ENCODE results near the gene TNNC2. TPM values are rescaled to one million over a fixed set of nuclear protein-coding genes. Genes with fewer than 3 reads are reported as not detected.

Gene TNNC2
- total and polyA plus RNA-seq, 2 of the 8 experiments (the other 6 are each of a cell fraction or from before 2014, with no cell fraction given) = 5.7 to 7.6 TPM

GRCh38 chr20:45810191-45810970 lies 16.7 kb downstream of the TNNC2 start:
- Histone ChIP-seq H4K8ac (ENCODE audit: extremely low read depth, insufficient read depth, low read length) (no peak overlapping the region), H4K5ac (ENCODE audit: insufficient read length, low read depth, low read length) (no peak overlapping the region), H2BK20ac (ENCODE audit: low read length) (no peak overlapping the region), H3K18ac (ENCODE audit: extremely low read depth, low read length) (no peak overlapping the region), H3K23me2 (ENCODE audit: low read depth, low read length) (peaks cover 9% of the 10 kb centered on the region; the same call in 1 of the 2 replicates), H3K14ac (ENCODE audit: insufficient read length) (no peak overlapping the region), H2BK15ac (ENCODE audit: low read length) (no peak overlapping the region), H3K36me3 (ENCODE audit: control insufficient read depth in 2 of 4, insufficient read depth in 4 of 4, low read length in 3 of 4) (peaks cover 17 to 45% (median 31%) of the 10 kb centered on the region in 4 experiments), H4K91ac (replicated peaks; ENCODE audit: insufficient read length, low read length) (no peak overlapping the region), H3K23ac (ENCODE audit: insufficient read length) (no peak overlapping the region), H2BK120ac (replicated peaks; ENCODE audit: low read depth, low read length) (no peak overlapping the region), H3K56ac (replicated peaks; ENCODE audit: insufficient read length, low read depth, low read length) (no peak overlapping the region), H2BK5ac (ENCODE audit: low read depth, low read length) (no peak overlapping the region), H2BK12ac (ENCODE audit: low read depth, low read length) (no peak overlapping the region), H4K20me1 (replicated peaks in 1 of 2; ENCODE audit: control insufficient read depth in 1 of 2, insufficient read depth in 2 of 2, low read length in 2 of 2) (peaks cover 3% of the 10 kb centered on the region in 2 experiments), H3K4me1 (replicated peaks in 1 of 4; ENCODE audit: control insufficient read depth in 3 of 4, insufficient read depth in 4 of 4, low read length in 3 of 4) (peaks cover 0 to 4% (median 2%) of the 10 kb centered on the region in 4 experiments; a peak in 2 of 7 replicates), H3K4me3 (ENCODE audit: extremely low read depth in 1 of 4, insufficient read depth in 2 of 4, low read depth in 3 of 4, low read length in 4 of 4) (no peak overlapping the region), H3K27ac (ENCODE audit: low read depth, low read length) (no peak overlapping the region), H2AK5ac (ENCODE audit: low read depth, low read length) (no peak overlapping the region), H3K27me3 (replicated peaks in 1 of 4; ENCODE audit: control insufficient read depth in 3 of 4, extremely low read depth in 1 of 4, insufficient read depth in 3 of 4, low read length in 3 of 4) (no peaks in the 10 kb centered on the region), H3K79me2 (ENCODE audit: control insufficient read depth in 1 of 2, insufficient read depth in 2 of 2, low read length in 2 of 2) (peaks cover 7 to 20% of the 10 kb centered on the region in 2 experiments), H3K79me1 (ENCODE audit: low read depth, low read length) (peaks cover 5% of the 10 kb centered on the region), H3K4me2 (ENCODE audit: insufficient read depth in 1 of 2, low read depth in 2 of 2, low read length in 2 of 2) (no peak overlapping the region), H2AFZ (ENCODE audit: low read length) (no peak overlapping the region), H3K9me3 (ENCODE audit: insufficient read depth in 2 of 2, low read depth in 1 of 2, low read length in 1 of 2) (no peaks in the 10 kb centered on the region), H3K4ac (replicated peaks; ENCODE audit: insufficient read length, low read depth, low read length) (no peak overlapping the region), H3K9ac (replicated peaks in 1 of 4; ENCODE audit: extremely low read depth in 1 of 4, low read depth in 3 of 4, low read length in 3 of 4) (no peak overlapping the region)
- ChIA-PET CTCF (ENCODE audit: partially characterized antibody) (interaction anchor here (0.7 to 2.6 kb wide), 4 partner anchors 14 to 806 kb away, joined by 3 to 8 read pairs (median 4); no protein-coding TSS in a partner anchor), POLR2A (ENCODE audit: partially characterized antibody) (interaction anchor here (1.3 to 10.4 kb wide), 3 partner anchors 7 to 19 kb away, joined by 3 to 90 read pairs (median 4); partner anchors contain the start of genes DNTTIP1 and WFDC3)
- no peak for FAIRE-seq
- 94% methylated on average over 7 of the region's 8 CpGs; no CpG with 5 or more reads in 1 of the 2 experiments for WGBS, 2 experiments (ENCODE audit: extremely low coverage in 1 of 2, insufficient coverage in 1 of 2, insufficient read length in 1 of 2, insufficient replicate concordance in 2 of 2, low coverage in 1 of 2, low lambda C conversion rate in 2 of 2, missing lambda C conversion rate in 1 of 2)
- DNase-seq (ENCODE audit: low read depth in 1 of 2, low spot score in 2 of 2) = no peak
- TF ChIP-seq POLR2A (IDR thresholded peaks at IDR 0.05; ENCODE audit: control extremely low read depth in 1 of 2, low read depth in 2 of 2, low read length in 2 of 2) (no peak), KDM5A (IDR thresholded peaks at IDR 0.05; ENCODE audit: low read length) (no peak), ASH2L (IDR thresholded peaks at IDR 0.05; ENCODE audit: low read length) (no peak), USF2 (IDR thresholded peaks at IDR 0.05; ENCODE audit: low read length) (no peak), GTF2F1 (IDR thresholded peaks at IDR 0.05; ENCODE audit: borderline replicate concordance, low read depth, low read length) (no peak), CBX5 (IDR thresholded peaks at IDR 0.05; ENCODE audit: low read depth, low read length) (no peak), PHF8 (conservative IDR thresholded peaks at IDR 0.05; ENCODE audit: low read depth, low read length) (no peak), GABPA (IDR thresholded peaks at IDR 0.05; ENCODE audit: borderline replicate concordance, insufficient read depth, low read length) (no peak)

Measured in H1 (cell line).